ENCODE data around the gene MOB3A.

DNA sequence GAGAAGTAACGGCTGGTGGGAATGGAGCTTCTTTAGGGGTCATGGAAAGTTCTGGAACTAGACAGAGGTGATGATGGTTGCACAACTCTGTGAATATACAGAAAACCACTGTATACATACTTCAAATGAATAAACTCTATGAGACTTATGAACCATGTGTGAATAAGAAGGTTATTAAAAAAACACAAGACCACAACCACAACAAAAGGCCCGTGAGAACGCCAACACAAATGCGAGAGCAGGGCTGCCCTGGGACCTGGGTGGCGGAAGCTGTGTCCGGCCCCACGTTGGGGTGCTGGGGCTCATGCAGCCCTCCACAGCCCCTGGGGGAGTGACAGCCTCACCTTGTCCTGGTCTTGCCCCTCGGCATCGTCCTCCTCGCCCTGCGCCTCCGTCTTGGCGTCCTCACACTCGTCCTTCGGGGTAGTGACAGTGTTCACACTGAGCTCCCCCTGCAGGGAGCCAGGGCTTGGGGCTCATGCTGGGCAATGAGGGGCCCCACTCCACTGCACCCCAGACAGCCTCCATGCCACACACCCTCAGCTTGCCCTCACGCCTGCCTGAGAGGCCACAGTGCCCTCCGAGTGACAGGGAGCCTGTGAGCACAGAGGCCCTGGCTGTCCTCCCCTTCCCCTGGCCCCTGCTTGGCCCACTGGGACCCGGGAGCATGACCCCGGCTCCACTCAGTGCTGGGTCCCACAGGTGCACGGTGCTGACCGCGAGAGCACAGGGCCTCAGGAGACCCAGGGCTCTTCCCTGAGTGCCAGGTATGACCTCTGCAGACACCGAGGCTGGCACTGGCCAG is 16.6 kb upstream of the MOB3A start:
- TF ChIP-seq SP1 (IDR thresholded peaks at IDR 0.05) = no peak
- TF ChIP-seq ELF4 (IDR thresholded peaks at IDR 0.05) = no peak
- no peak for TF ChIP-seq TARDBP (IDR thresholded peaks at IDR 0.05)
- TF ChIP-seq CTBP1 (IDR thresholded peaks at IDR 0.05; ENCODE audit: borderline replicate concordance) = no peak
- TF ChIP-seq SUZ12 (IDR thresholded peaks at IDR 0.05) = no peak

Data from HEK293T (cell line).